Psoas muscle (tissue), 8 donors: ENCODE data around the gene PRDX1. TPM values are rescaled to one million over a fixed set of nuclear protein-coding genes. Genes with fewer than 3 reads are reported as not detected.

Source experiments
- ATAC-seq, 4 donors: fragments of 200-7000 bp; cut with Tn5 transposase; one replicate each; pipeline ENCODE4 v1.9.1; 2020; ENCODE audit warnings: moderate library complexity in 3 of 4, mild to moderate bottlenecking in 2 of 4
- DNase-seq, 2 donors: peaks; one replicate each; pipeline ENCODE4 v3.0.0-alpha.2; 2020
- H3K27ac ChIP-seq: fragments of 200-600 bp; one replicate; pipeline ENCODE4 v1.8.0; 2022
- H3K27me3 ChIP-seq, 3 donors: fragments of 200-600 bp in 1 of 3; one replicate each; pipeline versions ENCODE4 v1.6.1 to v1.8.0; 2013 to 2022; ENCODE audit warnings: low read length in 2 of 3, mild to moderate bottlenecking in 2 of 3, moderate library complexity in 1 of 3; ENCODE audit not compliant: insufficient read depth in 3 of 3
- H3K36me3 ChIP-seq, 2 donors: fragments of 200-600 bp in 1 of 2; one replicate each; pipeline versions ENCODE4 v1.6.1 to v1.8.0; 2013 to 2022; ENCODE audit warnings: low read depth in 1 of 2, mild to moderate bottlenecking in 1 of 2, moderate library complexity in 1 of 2; ENCODE audit not compliant: insufficient read depth in 1 of 2
- H3K4me1 ChIP-seq: fragments of 200-600 bp; one replicate; pipeline ENCODE4 v1.8.0; 2022
- H3K4me3 ChIP-seq: fragments of 200-600 bp; one replicate; pipeline ENCODE4 v1.8.0; 2022; ENCODE audit warnings: mild to moderate bottlenecking
- H3K9me3 ChIP-seq: fragments of 200-600 bp; one replicate; pipeline ENCODE4 v1.8.0; 2022
- WGBS, 3 donors: extraction: QIAGEN DNeasy Blood & Tissue Kit; methylation state at CpG; one replicate each; pipeline versions ENCODE4 v1.1.6 to v1.1.7; 2013; 5-methylcytosine and 5-hydroxymethylcytosine counted together
- intact Hi-C, 2 donors: fragments of 100-400 bp; cut with DNase I; formaldehyde crosslinking; loops; one replicate each; pipeline versions ENCODE4 v1.11.0 to v1.14.2; 2022
- polyA plus RNA-seq, 3 donors: library from polyadenylated mRNA; stranded (reverse); fragments of 200-250 nt; gene quantifications; one replicate each; pipeline ENCODE4 v1.2.3, GENCODE V29; 2013
- total RNA-seq, 4 donors: library from RNA; stranded (reverse); fragmentation: NEBNext Ultra II Directional in 2 of 4; extraction: Animal tissue kit (Norgen Biotek cat#: 25700) in 2 of 4; gene quantifications; one replicate each; pipeline versions ENCODE4 v1.2.1 to v1.2.4, GENCODE V29; 2021 to 2023
- TF ChIP-seq, protein P1 (sequence below): fragments of 200-600 bp; IDR thresholded peaks from one replicate; pipeline ENCODE4 v1.8.0; 2022; ENCODE audit warnings: antibody characterized with exemption
- donor health status: healthy with polysubstance abuse.
- donor health status: DM: no; HTN: no; CAD: no; lungs with moderate emphysema.
- donor health status: Bipolar disorder and iron deficiency.
- donor health status: healthy.
- donor health status: DM: yes; HTN: yes; CAD: no.
- donor health status: DM: no; HTN: no; CAD: no.
- donor health status: DM: no; HTN: no; CAD: no.
- donor health status: DM: yes; HTN: yes; CAD: no.

Gene PRDX1
- total and polyA plus RNA-seq, 7 donors = 354 to 1,179 (median 524) TPM

DNA sequence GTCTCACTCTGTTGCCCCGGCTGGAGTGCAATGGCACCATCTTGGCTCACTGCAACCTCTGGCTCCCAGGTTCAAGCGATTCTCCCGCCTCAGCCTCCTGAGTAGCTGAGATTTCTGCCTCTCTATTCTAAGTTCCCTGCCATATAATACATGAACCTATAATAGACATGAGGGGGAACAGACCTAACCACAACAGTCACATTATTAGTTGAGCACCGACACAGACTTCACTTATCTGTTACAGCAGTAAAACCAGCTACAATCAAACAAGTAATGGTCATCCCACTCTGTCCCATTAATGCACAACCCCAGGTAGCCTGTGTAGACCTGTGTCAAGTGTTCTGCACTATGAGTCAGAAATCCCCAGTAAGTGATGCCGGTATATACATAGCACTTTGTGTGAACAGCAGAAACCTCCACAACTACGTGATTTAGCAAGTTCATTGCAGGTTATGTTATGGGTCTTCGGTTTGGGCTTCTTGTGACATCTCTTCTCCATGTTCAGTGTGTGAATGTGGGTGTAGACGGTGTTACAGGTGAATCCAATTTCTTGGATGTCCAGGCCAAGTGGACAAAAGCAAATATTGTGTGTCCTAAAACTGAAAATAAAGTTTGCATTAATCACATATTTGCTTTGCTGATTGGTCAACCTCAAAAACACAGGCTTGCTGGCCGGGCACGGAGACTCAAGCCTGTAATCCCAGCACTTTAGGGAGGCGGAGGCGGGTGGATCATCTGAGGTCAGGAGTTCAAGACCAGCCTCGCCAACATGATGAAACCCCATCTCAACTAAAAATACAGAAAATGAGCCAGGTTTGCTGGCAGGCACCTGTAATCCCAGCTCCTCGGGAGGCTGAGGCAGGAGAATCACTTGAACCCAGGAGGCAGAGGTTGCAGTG, 18.0 kb downstream of the PRDX1 start:
- Histone ChIP-seq H3K27ac (no peak overlapping the region), H3K4me1 (peaks cover 16% of the 10 kb centered on the region), H3K9me3 (no peaks in the 10 kb centered on the region), H3K27me3 (no peaks in the 10 kb centered on the region), H3K4me3 (no peak overlapping the region), H3K36me3 (peaks cover 0 to 5% of the 10 kb centered on the region in 2 donors)
- intact Hi-C loops = no loop called here
- 92 to 94% (median 93%) methylated on average over 14 of the region's 14 CpGs for WGBS, 3 donors
- no peak for DNase-seq
- no peak for ATAC-seq
- TF ChIP-seq, protein P1, sequence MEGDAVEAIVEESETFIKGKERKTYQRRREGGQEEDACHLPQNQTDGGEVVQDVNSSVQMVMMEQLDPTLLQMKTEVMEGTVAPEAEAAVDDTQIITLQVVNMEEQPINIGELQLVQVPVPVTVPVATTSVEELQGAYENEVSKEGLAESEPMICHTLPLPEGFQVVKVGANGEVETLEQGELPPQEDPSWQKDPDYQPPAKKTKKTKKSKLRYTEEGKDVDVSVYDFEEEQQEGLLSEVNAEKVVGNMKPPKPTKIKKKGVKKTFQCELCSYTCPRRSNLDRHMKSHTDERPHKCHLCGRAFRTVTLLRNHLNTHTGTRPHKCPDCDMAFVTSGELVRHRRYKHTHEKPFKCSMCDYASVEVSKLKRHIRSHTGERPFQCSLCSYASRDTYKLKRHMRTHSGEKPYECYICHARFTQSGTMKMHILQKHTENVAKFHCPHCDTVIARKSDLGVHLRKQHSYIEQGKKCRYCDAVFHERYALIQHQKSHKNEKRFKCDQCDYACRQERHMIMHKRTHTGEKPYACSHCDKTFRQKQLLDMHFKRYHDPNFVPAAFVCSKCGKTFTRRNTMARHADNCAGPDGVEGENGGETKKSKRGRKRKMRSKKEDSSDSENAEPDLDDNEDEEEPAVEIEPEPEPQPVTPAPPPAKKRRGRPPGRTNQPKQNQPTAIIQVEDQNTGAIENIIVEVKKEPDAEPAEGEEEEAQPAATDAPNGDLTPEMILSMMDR = no peak

- H3K27me3 ChIP-seq = no peaks in the 10 kb centered on the region
- peaks cover 0 to 4% of the 10 kb centered on the region in 2 donors for H3K36me3 ChIP-seq
- peaks cover 16% of the 10 kb centered on the region for H3K4me1 ChIP-seq
- TF ChIP-seq, protein P1 = no peak
- DNase-seq = no peak
- no peak for ATAC-seq
- WGBS, 3 donors = 53 to 59% (median 58%) methylated on average over 2 of the region's 2 CpGs
- no peaks in the 10 kb centered on the region for H3K9me3 ChIP-seq
- H3K4me3 ChIP-seq = peak overlapping the region; percentile 83
- no peak overlapping the region for H3K27ac ChIP-seq
- intact Hi-C loops = no loop called here
These were observed 20.2 kb downstream of the PRDX1 start for GRCh38 chr1:45501505-45501859.

- Histone ChIP-seq H3K9me3 (no peaks in the 10 kb centered on the region), H3K27me3 (no peaks in the 10 kb centered on the region), H3K4me3 (peak overlapping the region; percentile 83), H3K27ac (peak overlapping the region; percentile 59), H3K4me1 (peaks cover 16% of the 10 kb centered on the region), H3K36me3 (peaks cover 0 to 4% of the 10 kb centered on the region in 2 donors)
- ATAC-seq = peak in 1 of 4 donors; percentile 0
- intact Hi-C loops = loop anchor here in 1 of 2 donors (5.0 kb wide), 1 partner anchor 192 kb away; no protein-coding TSS in a partner anchor
- 5 to 9% (median 9%) methylated on average over 7 of the region's 7 CpGs for WGBS, 3 donors
- DNase-seq = no peak
- TF ChIP-seq, protein P1 = no peak
These were observed 22.3 kb downstream of the PRDX1 start for GRCh38 chr1:45499415-45499769.

- TF ChIP-seq, protein P1 = no peak
- DNase-seq (no peak), ATAC-seq (no peak)
- no peak overlapping the region for H3K27ac ChIP-seq
- H3K9me3 ChIP-seq = no peaks in the 10 kb centered on the region
- H3K27me3 ChIP-seq = no peaks in the 10 kb centered on the region
- H3K4me3 ChIP-seq = no peak overlapping the region
- peaks cover 16% of the 10 kb centered on the region for H3K4me1 ChIP-seq
- no peaks in the 10 kb centered on the region for H3K36me3 ChIP-seq
- intact Hi-C loops = loop anchor here in 1 of 2 donors (5.0 kb wide), 1 partner anchor 191 kb away; no protein-coding TSS in a partner anchor
These were observed 23.4 kb downstream of the PRDX1 start for GRCh38 chr1:45498279-45498678.
